ENCODE data around the gene STIMATE.

STIMATE gene

GRCh38 chr3:52787672-52788625 is 109.4 kb downstream of the STIMATE start:
- no peak overlapping the region for H3K4me3 ChIP-seq (ENCODE audit: low read depth, low read length)
- TF ChIP-seq, protein P1, sequence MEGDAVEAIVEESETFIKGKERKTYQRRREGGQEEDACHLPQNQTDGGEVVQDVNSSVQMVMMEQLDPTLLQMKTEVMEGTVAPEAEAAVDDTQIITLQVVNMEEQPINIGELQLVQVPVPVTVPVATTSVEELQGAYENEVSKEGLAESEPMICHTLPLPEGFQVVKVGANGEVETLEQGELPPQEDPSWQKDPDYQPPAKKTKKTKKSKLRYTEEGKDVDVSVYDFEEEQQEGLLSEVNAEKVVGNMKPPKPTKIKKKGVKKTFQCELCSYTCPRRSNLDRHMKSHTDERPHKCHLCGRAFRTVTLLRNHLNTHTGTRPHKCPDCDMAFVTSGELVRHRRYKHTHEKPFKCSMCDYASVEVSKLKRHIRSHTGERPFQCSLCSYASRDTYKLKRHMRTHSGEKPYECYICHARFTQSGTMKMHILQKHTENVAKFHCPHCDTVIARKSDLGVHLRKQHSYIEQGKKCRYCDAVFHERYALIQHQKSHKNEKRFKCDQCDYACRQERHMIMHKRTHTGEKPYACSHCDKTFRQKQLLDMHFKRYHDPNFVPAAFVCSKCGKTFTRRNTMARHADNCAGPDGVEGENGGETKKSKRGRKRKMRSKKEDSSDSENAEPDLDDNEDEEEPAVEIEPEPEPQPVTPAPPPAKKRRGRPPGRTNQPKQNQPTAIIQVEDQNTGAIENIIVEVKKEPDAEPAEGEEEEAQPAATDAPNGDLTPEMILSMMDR (IDR thresholded peaks at IDR 0.05; ENCODE audit: control insufficient read depth, extremely low read depth, insufficient read depth), result no peak
- DNase-seq (ENCODE audit: low read depth), result no peak

- no peak overlapping the region for H3K4me3 ChIP-seq (ENCODE audit: low read depth, low read length)
- DNase-seq (ENCODE audit: low read depth), result no peak
- TF ChIP-seq, protein P1 (IDR thresholded peaks at IDR 0.05; ENCODE audit: control insufficient read depth, extremely low read depth, insufficient read depth), result no peak
Measured at GRCh38 chr3:52787246-52787645, 110.1 kb downstream of the STIMATE start.
